Measurements from ENCODE around the gene PSKH1. TPM values are rescaled to one million over a fixed set of nuclear protein-coding genes. Genes with fewer than 3 reads are reported as not detected.

The PSKH1 gene
- total RNA-seq, 1 donor from 2014 or later: 21.6 TPM

GRCh38 chr16:67846320-67847063 lies 46.6 kb upstream of the PSKH1 start, which contains the start of gene NUTF2:
TSS of gene NUTF2 (plus strand) at chr16:67846933. CDS start at chr16:67865131, 18,198 bp downstream.
- Histone ChIP-seq H3K4me3 (ENCODE audit: low read depth, low read length) (peak within 1 kb of the TSS; percentile 96), H3K27me3 (ENCODE audit: control insufficient read depth, insufficient read depth, low read length) (no peaks in the 10 kb centered on the region), H3K36me3 (ENCODE audit: control insufficient read depth, insufficient read depth, low read length) (peaks cover 3% of the 10 kb centered on the region)
- peak; percentile 64 for DNase-seq (ENCODE audit: low read depth)
- TF ChIP-seq CTCF (IDR thresholded peaks at IDR 0.05; ENCODE audit: insufficient read depth, low read length, poor library complexity, severe bottlenecking): no peak

- Histone ChIP-seq H3K27me3 (ENCODE audit: control insufficient read depth, insufficient read depth, low read length) (no peaks in the 10 kb centered on the region), H3K36me3 (ENCODE audit: control insufficient read depth, insufficient read depth, low read length) (peaks cover 3% of the 10 kb centered on the region), H3K4me3 (ENCODE audit: low read depth, low read length) (peak within 1 kb of the TSS; percentile 96)
- TF ChIP-seq CTCF (IDR thresholded peaks at IDR 0.05; ENCODE audit: insufficient read depth, low read length, poor library complexity, severe bottlenecking): no peak
- DNase-seq (ENCODE audit: low read depth): no peak
Measured at GRCh38 chr16:67847064-67847861, 45.8 kb upstream of the PSKH1 start, which contains the start of gene CENPT. TSS of gene CENPT (minus strand) at chr16:67847693. CDS start at chr16:67833859, 13,834 bp downstream.

- Histone ChIP-seq H3K36me3 (ENCODE audit: control insufficient read depth, insufficient read depth, low read length) (peaks cover 3% of the 10 kb centered on the region), H3K27me3 (ENCODE audit: control insufficient read depth, insufficient read depth, low read length) (no peaks in the 10 kb centered on the region), H3K4me3 (ENCODE audit: low read depth, low read length) (peak overlapping the region; percentile 96)
- DNase-seq (ENCODE audit: low read depth): no peak
- no peak for TF ChIP-seq CTCF (IDR thresholded peaks at IDR 0.05; ENCODE audit: insufficient read depth, low read length, poor library complexity, severe bottlenecking)
Measured at GRCh38 chr16:67848118-67848517, 44.9 kb upstream of the PSKH1 start.

GRCh38 chr16:67853670-67854069 lies 39.4 kb upstream of the PSKH1 start:
- no peak for DNase-seq (ENCODE audit: low read depth)
- Histone ChIP-seq H3K4me3 (ENCODE audit: low read depth, low read length) (no peak overlapping the region), H3K27me3 (ENCODE audit: control insufficient read depth, insufficient read depth, low read length) (no peaks in the 10 kb centered on the region), H3K36me3 (ENCODE audit: control insufficient read depth, insufficient read depth, low read length) (peaks cover 3% of the 10 kb centered on the region)
- no peak for TF ChIP-seq CTCF (IDR thresholded peaks at IDR 0.05; ENCODE audit: insufficient read depth, low read length, poor library complexity, severe bottlenecking)

- H3K36me3 ChIP-seq (ENCODE audit: control insufficient read depth, insufficient read depth, low read length): peaks cover 2% of the 10 kb centered on the region
- DNase-seq (ENCODE audit: low read depth): no peak
- no peak for TF ChIP-seq CTCF (IDR thresholded peaks at IDR 0.05; ENCODE audit: insufficient read depth, low read length, poor library complexity, severe bottlenecking)
- H3K27me3 ChIP-seq (ENCODE audit: control insufficient read depth, insufficient read depth, low read length): no peaks in the 10 kb centered on the region
- H3K4me3 ChIP-seq (ENCODE audit: low read depth, low read length): no peak overlapping the region
Measured at GRCh38 chr16:67855789-67856188, 37.3 kb upstream of the PSKH1 start.
